Esophagus muscularis mucosa (tissue), 4 donors: ENCODE measurements around the gene ANKRD33. TPM values are rescaled to one million over a fixed set of nuclear protein-coding genes. Genes with fewer than 3 reads are reported as not detected.

Experiments used
- DNase-seq: peaks from one replicate; pipeline ENCODE4 v3.0.0-alpha.2; 2017; ENCODE audit errors: extremely low spot score
- H3K27ac ChIP-seq, 4 donors: fragments of 200-600 bp; sonication (generic); replicated peaks in 1 of 4; 1 replicate in 3 of 4; 2 replicates in 1 of 4; pipeline ENCODE4 v1.5.1; 2016 to 2019; ENCODE audit warnings: mild to moderate bottlenecking in 1 of 4
- H3K27me3 ChIP-seq, 4 donors: fragments of 200-600 bp; sonication (generic); one replicate each; pipeline versions ENCODE4 v1.5.1 to v1.6.0; 2016 to 2019
- H3K36me3 ChIP-seq, 4 donors: fragments of 200-600 bp; sonication (generic); one replicate each; pipeline ENCODE4 v1.5.1; 2016 to 2019
- H3K4me1 ChIP-seq, 4 donors: fragments of 200-600 bp; sonication (generic); one replicate each; pipeline ENCODE4 v1.5.1; 2016 to 2019
- H3K4me3 ChIP-seq, 4 donors: fragments of 200-600 bp; sonication (generic); 1 replicate in 2 of 4; 2 replicates in 2 of 4; pipeline ENCODE4 v1.5.1; 2016 to 2019; ENCODE audit warnings: mild to moderate bottlenecking in 4 of 4, moderate library complexity in 1 of 4
- H3K9me3 ChIP-seq, 4 donors: fragments of 200-600 bp; sonication (generic); 1 replicate in 3 of 4; 2 replicates in 1 of 4; pipeline ENCODE4 v1.5.1; 2016 to 2019
- EP300 ChIP-seq: sonication (generic); formaldehyde crosslinking; IDR thresholded peaks from one replicate; pipeline ENCODE4 v1.6.1; 2017; ENCODE audit warnings: antibody characterized with exemption
- POLR2A ChIP-seq: fragments of 450-650 bp; IDR thresholded peaks from one replicate; pipeline ENCODE4 v1.6.1; 2017; ENCODE audit warnings: antibody characterized with exemption, moderate library complexity, mild to moderate bottlenecking, low read depth
- POLR2AphosphoS5 ChIP-seq, 2 donors: sonication (generic); formaldehyde crosslinking; IDR thresholded peaks; one replicate each; pipeline ENCODE4 v1.6.1; 2017; ENCODE audit warnings: antibody characterized with exemption in 2 of 2
- WGBS: methylation state at CpG from one replicate; pipeline ENCODE4 v1.1.5; 2018; 5-methylcytosine and 5-hydroxymethylcytosine counted together
- intact Hi-C: fragments of 100-400 bp; cut with DNase I; formaldehyde crosslinking; loops from one replicate; pipeline ENCODE4 v1.15.1; 2023
- total RNA-seq, 4 donors: library from RNA; depleted of rRNA; stranded (reverse); fragments of >200 nt; gene quantifications; one replicate each; pipeline versions ENCODE4 v1.1.0 to v1.2.1, GENCODE V29; 2016
- TF ChIP-seq, protein P1 (sequence below), 3 experiments: fragments of 200-600 bp in 2 of 3; fragments of 450-650 bp in 1 of 3; sonication (generic) in 2 of 3; IDR thresholded peaks; one replicate each; pipeline ENCODE4 v1.5.1; 2017 to 2019; ENCODE audit warnings: antibody characterized with exemption in 3 of 3, mild to moderate bottlenecking in 2 of 3, moderate library complexity in 1 of 3

Gene ANKRD33
- total RNA-seq, 4 donors from 2014 or later = not detected

DNA sequence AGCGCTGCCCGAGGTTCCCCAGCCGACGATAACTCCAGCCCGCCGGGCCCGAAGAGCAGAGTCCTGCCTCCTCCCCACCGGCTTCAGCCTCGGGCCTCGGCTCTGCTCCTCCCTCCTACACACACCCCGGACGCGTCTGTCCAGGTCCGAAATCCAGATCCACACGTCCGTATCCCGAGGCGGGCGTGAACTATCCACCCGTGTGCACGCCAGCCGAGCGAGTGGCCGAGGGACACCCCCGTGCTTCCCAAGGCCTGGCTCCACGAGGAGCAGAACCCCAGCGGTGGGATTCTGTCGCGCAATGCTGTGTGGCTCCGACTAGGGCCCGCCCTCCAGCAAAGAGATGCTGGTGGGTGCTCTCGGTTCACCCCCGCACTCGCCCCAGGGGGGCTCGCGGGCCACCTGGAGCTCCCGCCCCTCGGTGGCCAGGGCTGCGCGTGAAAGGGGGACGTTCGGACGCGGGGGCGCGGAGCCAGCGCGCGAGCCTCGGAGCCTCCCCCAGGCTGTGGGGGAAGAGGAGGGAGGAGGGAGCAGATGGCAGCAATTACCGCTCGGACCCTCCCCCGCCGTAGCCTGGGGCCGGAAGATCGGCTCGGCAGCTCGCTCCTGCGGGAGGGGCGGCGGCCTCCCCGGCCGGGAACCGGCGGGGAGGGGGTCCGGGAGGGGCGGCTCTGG, 18.9 kb upstream of the ANKRD33 start:
- no peaks in the 10 kb centered on the region for H3K36me3 ChIP-seq
- no peak for TF ChIP-seq EP300
- TF ChIP-seq, protein P1, sequence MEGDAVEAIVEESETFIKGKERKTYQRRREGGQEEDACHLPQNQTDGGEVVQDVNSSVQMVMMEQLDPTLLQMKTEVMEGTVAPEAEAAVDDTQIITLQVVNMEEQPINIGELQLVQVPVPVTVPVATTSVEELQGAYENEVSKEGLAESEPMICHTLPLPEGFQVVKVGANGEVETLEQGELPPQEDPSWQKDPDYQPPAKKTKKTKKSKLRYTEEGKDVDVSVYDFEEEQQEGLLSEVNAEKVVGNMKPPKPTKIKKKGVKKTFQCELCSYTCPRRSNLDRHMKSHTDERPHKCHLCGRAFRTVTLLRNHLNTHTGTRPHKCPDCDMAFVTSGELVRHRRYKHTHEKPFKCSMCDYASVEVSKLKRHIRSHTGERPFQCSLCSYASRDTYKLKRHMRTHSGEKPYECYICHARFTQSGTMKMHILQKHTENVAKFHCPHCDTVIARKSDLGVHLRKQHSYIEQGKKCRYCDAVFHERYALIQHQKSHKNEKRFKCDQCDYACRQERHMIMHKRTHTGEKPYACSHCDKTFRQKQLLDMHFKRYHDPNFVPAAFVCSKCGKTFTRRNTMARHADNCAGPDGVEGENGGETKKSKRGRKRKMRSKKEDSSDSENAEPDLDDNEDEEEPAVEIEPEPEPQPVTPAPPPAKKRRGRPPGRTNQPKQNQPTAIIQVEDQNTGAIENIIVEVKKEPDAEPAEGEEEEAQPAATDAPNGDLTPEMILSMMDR (IDR thresholded peaks at IDR 0.05) = no peak
- TF ChIP-seq POLR2AphosphoS5 (IDR thresholded peaks at IDR 0.05) = no peak
- TF ChIP-seq POLR2A = no peak
- intact Hi-C loops = no loop called here
- no peak overlapping the region for H3K27ac ChIP-seq
- H3K9me3 ChIP-seq = no peaks in the 10 kb centered on the region
- peak overlapping the region; percentile 46 to 54 (median 52) for H3K4me3 ChIP-seq
- no peak for DNase-seq
- peaks cover 19 to 26% (median 24%) of the 10 kb centered on the region in 4 donors for H3K4me1 ChIP-seq
- peaks cover 0 to 82% (median 15%) of the 10 kb centered on the region in 4 donors for H3K27me3 ChIP-seq
- 12% methylated on average over 35 of the region's 67 CpGs for WGBS

DNA sequence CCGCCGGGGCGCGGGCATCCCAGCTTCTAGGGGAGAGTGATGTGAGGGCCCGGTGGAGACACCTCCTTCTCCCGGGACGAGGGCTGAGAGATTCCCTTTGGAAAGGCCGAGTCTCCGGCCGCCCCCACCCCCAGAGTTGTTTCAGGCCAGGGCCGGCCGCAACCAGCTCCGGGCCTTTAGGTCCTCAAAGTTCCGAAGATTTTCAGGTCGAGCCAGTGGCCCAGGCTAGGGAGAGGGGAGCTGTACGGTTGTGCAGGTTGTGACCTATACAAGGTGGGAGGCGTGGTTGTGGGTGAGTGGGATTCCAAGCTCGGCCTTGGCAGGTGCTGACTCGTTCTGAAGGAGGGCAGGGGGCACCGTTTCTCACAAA, 18.4 kb upstream of the ANKRD33 start:
- DNase-seq = no peak
- Histone ChIP-seq H3K4me1 (peaks cover 13 to 21% (median 19%) of the 10 kb centered on the region in 4 donors), H3K27ac (no peak overlapping the region), H3K27me3 (peaks cover 0 to 77% (median 12%) of the 10 kb centered on the region in 4 donors), H3K4me3 (peak overlapping the region; percentile 46 to 54 (median 52)), H3K36me3 (no peaks in the 10 kb centered on the region), H3K9me3 (no peaks in the 10 kb centered on the region)
- WGBS = 34% methylated on average over 15 of the region's 20 CpGs
- intact Hi-C loops = no loop called here
- TF ChIP-seq, protein P1 (IDR thresholded peaks at IDR 0.05) = no peak
- no peak for TF ChIP-seq POLR2A
- no peak for TF ChIP-seq EP300
- TF ChIP-seq POLR2AphosphoS5 (IDR thresholded peaks at IDR 0.05) = no peak

DNA sequence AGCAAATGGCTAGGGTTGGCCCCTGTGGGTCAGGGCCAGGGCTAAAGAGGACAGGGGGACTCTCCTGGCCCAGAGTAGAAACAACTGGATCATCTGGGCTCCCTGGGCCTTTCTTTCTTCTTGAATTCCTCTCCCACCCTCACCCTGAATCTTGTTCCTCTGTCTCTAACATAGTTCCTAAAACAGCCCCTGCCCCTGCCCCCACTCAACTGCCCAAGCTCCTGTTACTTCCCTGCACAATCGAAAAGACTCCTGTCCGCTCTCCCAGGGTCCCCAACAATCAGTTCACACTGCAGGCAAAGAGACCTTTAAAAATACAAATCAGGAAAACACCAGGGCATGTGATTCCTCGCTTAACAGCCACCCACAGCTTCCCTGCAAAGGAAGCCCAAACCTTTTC, 18.0 kb upstream of the ANKRD33 start:
- TF ChIP-seq POLR2AphosphoS5 (IDR thresholded peaks at IDR 0.05) = no peak
- TF ChIP-seq POLR2A = no peak
- TF ChIP-seq, protein P1 (IDR thresholded peaks at IDR 0.05) = no peak
- TF ChIP-seq EP300 = no peak
- peaks cover 0 to 73% (median 11%) of the 10 kb centered on the region in 4 donors for H3K27me3 ChIP-seq
- intact Hi-C loops = no loop called here

DNA sequence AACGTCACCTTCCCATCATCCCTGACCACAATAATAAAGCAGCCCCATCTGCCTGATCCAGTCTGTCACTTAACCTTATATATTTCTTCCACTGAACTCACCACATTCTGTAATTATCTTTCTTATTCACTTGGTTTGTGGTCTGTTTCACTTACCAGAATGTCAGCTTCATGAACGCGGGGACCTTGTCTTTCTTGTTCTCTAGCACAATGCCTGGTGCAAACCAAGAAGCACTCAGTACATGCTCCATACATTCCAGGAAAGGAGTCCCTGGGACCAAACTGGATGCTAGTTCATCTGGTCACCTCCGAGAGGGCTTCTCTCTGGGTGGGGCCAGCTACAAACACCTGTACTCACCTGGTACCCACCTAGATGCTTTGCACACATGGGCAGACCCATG, 17.4 kb upstream of the ANKRD33 start:
- no peak for DNase-seq
- H3K9me3 ChIP-seq = no peaks in the 10 kb centered on the region
- intact Hi-C loops = no loop called here
- peaks cover 0 to 67% (median 11%) of the 10 kb centered on the region in 4 donors for H3K27me3 ChIP-seq
- H3K4me1 ChIP-seq = peaks cover 10 to 19% (median 15%) of the 10 kb centered on the region in 4 donors
- H3K36me3 ChIP-seq = no peaks in the 10 kb centered on the region
- H3K4me3 ChIP-seq = no peak overlapping the region
- no peak overlapping the region for H3K27ac ChIP-seq
- no peak for TF ChIP-seq POLR2AphosphoS5 (IDR thresholded peaks at IDR 0.05)
- TF ChIP-seq, protein P1 (IDR thresholded peaks at IDR 0.05) = no peak
- no peak for TF ChIP-seq EP300
- no peak for TF ChIP-seq POLR2A
- WGBS = 73% methylated on average over 4 of the region's 4 CpGs

More for the DNA sequence above, 18.0 kb upstream of the ANKRD33 start:
- H3K27ac ChIP-seq = no peak overlapping the region
- no peak overlapping the region for H3K4me3 ChIP-seq
- no peaks in the 10 kb centered on the region for H3K36me3 ChIP-seq
- H3K9me3 ChIP-seq = no peaks in the 10 kb centered on the region
- H3K4me1 ChIP-seq = peaks cover 10 to 19% (median 15%) of the 10 kb centered on the region in 4 donors
- no peak for DNase-seq
- 64% methylated on average over 3 of the region's 3 CpGs for WGBS
